Ovary (tissue), 3 donors: Measurements from ENCODE around the gene TMEM37.

Source experiments
- CTCF ChIP-seq, 3 donors: fragments of 450-650 bp in 2 of 3; fragments of 200-600 bp in 1 of 3; IDR thresholded peaks; one replicate each; pipeline versions ENCODE4 v1.5.1 to v1.8.0; 2016 to 2022; ENCODE audit warnings: antibody characterized with exemption in 3 of 3, mild to moderate bottlenecking in 1 of 3
- POLR2A ChIP-seq: fragments of 450-650 bp; IDR thresholded peaks from one replicate; pipeline ENCODE4 v1.6.1; 2017; ENCODE audit warnings: antibody characterized with exemption, mild to moderate bottlenecking, moderate library complexity
- donor health status: DM: no; HTN: no; CAD: no.

- TF ChIP-seq CTCF (IDR thresholded peaks at IDR 0.05) (no peak), POLR2A (no peak)
These were observed 26.5 kb upstream of the TMEM37 start for GRCh38 chr2:119405151-119405550.
